Right lobe of liver (tissue), 4 donors: ENCODE results near the gene MARCHF7.

Experiments used
- POLR2A ChIP-seq: fragments of 450-650 bp; IDR thresholded peaks from one replicate; pipeline ENCODE4 v1.6.1; 2017; ENCODE audit warnings: antibody characterized with exemption, mild to moderate bottlenecking
- TF ChIP-seq, protein P1 (sequence below), 4 donors: fragments of 200-600 bp in 3 of 4; fragments of 450-650 bp in 1 of 4; IDR thresholded peaks; one replicate each; pipeline versions ENCODE4 v1.5.1 to v1.8.0; 2016 to 2022; ENCODE audit warnings: antibody characterized with exemption in 4 of 4, mild to moderate bottlenecking in 2 of 4
- donor health status: DM: no; HTN: no; CAD: no.
- donor health status: DM: no; HTN: no; CAD: no.
- donor health status: DM: no; HTN: yes; CAD: no.

DNA sequence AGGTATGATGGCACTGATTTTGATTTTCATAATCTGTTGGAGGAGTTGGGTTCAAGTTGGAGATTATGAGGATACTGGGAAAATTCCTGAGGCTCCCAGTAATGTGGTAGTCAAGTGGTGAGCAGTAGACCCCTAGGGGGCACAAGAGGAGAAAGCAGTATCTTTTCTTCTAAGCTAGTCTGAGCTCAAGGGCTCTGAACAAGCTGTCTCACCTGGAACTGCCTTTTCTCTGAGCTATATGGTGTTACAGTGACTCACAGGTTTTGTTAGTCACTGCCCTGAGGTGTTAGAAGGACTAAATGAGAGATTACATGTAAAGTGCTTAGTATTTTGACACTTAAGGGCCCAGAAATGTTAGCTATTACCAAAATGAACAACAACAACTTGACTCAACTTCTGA, 43.5 kb downstream of the MARCHF7 start:
- TF ChIP-seq, protein P1, sequence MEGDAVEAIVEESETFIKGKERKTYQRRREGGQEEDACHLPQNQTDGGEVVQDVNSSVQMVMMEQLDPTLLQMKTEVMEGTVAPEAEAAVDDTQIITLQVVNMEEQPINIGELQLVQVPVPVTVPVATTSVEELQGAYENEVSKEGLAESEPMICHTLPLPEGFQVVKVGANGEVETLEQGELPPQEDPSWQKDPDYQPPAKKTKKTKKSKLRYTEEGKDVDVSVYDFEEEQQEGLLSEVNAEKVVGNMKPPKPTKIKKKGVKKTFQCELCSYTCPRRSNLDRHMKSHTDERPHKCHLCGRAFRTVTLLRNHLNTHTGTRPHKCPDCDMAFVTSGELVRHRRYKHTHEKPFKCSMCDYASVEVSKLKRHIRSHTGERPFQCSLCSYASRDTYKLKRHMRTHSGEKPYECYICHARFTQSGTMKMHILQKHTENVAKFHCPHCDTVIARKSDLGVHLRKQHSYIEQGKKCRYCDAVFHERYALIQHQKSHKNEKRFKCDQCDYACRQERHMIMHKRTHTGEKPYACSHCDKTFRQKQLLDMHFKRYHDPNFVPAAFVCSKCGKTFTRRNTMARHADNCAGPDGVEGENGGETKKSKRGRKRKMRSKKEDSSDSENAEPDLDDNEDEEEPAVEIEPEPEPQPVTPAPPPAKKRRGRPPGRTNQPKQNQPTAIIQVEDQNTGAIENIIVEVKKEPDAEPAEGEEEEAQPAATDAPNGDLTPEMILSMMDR (IDR thresholded peaks at IDR 0.05): peak in 2 of 4 donors; percentile 17 to 23
- TF ChIP-seq POLR2A: no peak
